Dedifferentiated amniotic fluid mesenchymal stem cell (primary cell): ENCODE results near the gene ZNF35.

Source experiments
- DNase-seq: peaks from one replicate; pipeline ENCODE4 v3.0.0-alpha.2; 2016; ENCODE audit errors: extremely low spot score

The ZNF35 gene

GRCh38 chr3:44685128-44685800 lies 36.7 kb downstream of the ZNF35 start:
- peak; percentile 52 for DNase-seq

- no peak for DNase-seq
Measured at GRCh38 chr3:44687898-44688297, 39.4 kb downstream of the ZNF35 start.
